HG02588 (cell line): Measurements from ENCODE around the gene POU2F3.

Experiments
- ATAC-seq: cut with Tn5 transposase; IDR thresholded peaks from one replicate; pipeline ENCODE4 v1.9.1; 2021; ENCODE audit warnings: mild to moderate bottlenecking, moderate library complexity; ENCODE audit not compliant: unreplicated experiment

Gene POU2F3

GRCh38 chr11:120210626-120211521, 29.1 kb upstream of the POU2F3 start, which contains the start of gene OAF:
Gene OAF, plus strand, starts transcription at chr11:120211032. Its CDS starts 248 bp downstream, at chr11:120211280.
- ATAC-seq: peak; percentile 80

GRCh38 chr11:120211522-120212258, 28.2 kb upstream of the POU2F3 start:
- ATAC-seq: no peak

GRCh38 chr11:120212259-120212878, 27.6 kb upstream of the POU2F3 start:
- no peak for ATAC-seq

GRCh38 chr11:120212926-120213325, 27.0 kb upstream of the POU2F3 start:
- no peak for ATAC-seq

- no peak for ATAC-seq
Observed at GRCh38 chr11:120214581-120214980, 25.4 kb upstream of the POU2F3 start.

- no peak for ATAC-seq
Observed at GRCh38 chr11:120215634-120216033, 24.3 kb upstream of the POU2F3 start.

- ATAC-seq: no peak
Observed at GRCh38 chr11:120216426-120217102, 23.4 kb upstream of the POU2F3 start.

GRCh38 chr11:120217526-120217925, 22.4 kb upstream of the POU2F3 start:
- no peak for ATAC-seq

- ATAC-seq: no peak
Observed at GRCh38 chr11:120217941-120218694, 21.8 kb upstream of the POU2F3 start.

GRCh38 chr11:120218695-120219033, 21.3 kb upstream of the POU2F3 start:
- ATAC-seq: no peak

- ATAC-seq: no peak
Observed at GRCh38 chr11:120219232-120219937, 20.6 kb upstream of the POU2F3 start.

- ATAC-seq: no peak
Observed at GRCh38 chr11:120219938-120220746, 19.8 kb upstream of the POU2F3 start.

GRCh38 chr11:120220747-120221037, 19.2 kb upstream of the POU2F3 start:
- ATAC-seq: no peak

GRCh38 chr11:120221115-120221752, 18.7 kb upstream of the POU2F3 start:
- ATAC-seq: no peak

GRCh38 chr11:120222916-120223315, 17.0 kb upstream of the POU2F3 start:
- ATAC-seq: no peak

- ATAC-seq: no peak
Observed at GRCh38 chr11:120223793-120224192, 16.1 kb upstream of the POU2F3 start.

- ATAC-seq: no peak
Observed at GRCh38 chr11:120224361-120224760, 15.6 kb upstream of the POU2F3 start.
